Osteoblast (primary cell): ENCODE data around the gene PEX5L. TPM values are rescaled to one million over a fixed set of nuclear protein-coding genes. Genes with fewer than 3 reads are reported as not detected.

ENCODE experiments used
- DNase-seq: peaks from one replicate; pipeline ENCODE4 v3.0.0; 2011; ENCODE audit warnings: low spot score, mixed read lengths; ENCODE audit not compliant: insufficient read length; ENCODE audit errors: missing footprints
- H2AFZ ChIP-seq: 2 replicates; pipeline ENCODE4 v1.6.0; 2011; ENCODE audit warnings: mild to moderate bottlenecking, low read length
- H3K27ac ChIP-seq: 2 replicates; pipeline ENCODE4 v1.5.1; 2011; ENCODE audit warnings: mild to moderate bottlenecking, low read depth, low read length, moderate library complexity
- H3K27me3 ChIP-seq: 2 replicates; pipeline ENCODE4 v1.6.0; 2012; ENCODE audit warnings: mild to moderate bottlenecking, control low read depth, inconsistent platforms, low read length, moderate library complexity; ENCODE audit not compliant: insufficient read depth
- H3K36me3 ChIP-seq: 2 replicates; pipeline ENCODE4 v1.5.1; 2011; ENCODE audit warnings: mild to moderate bottlenecking, low read length, control low read depth, moderate library complexity; ENCODE audit not compliant: insufficient read depth
- H3K4me1 ChIP-seq: 2 replicates; pipeline ENCODE4 v1.5.1; 2011; ENCODE audit warnings: mild to moderate bottlenecking, low read length, control low read depth, moderate library complexity; ENCODE audit not compliant: insufficient read depth
- H3K4me2 ChIP-seq: 2 replicates; pipeline ENCODE4 v1.6.0; 2011; ENCODE audit warnings: mild to moderate bottlenecking, low read length; ENCODE audit not compliant: insufficient read depth
- H3K4me3 ChIP-seq: fragments of 200-600 bp; sonication (generic); 3 replicates; pipeline ENCODE4 v1.5.1; 2012; ENCODE audit warnings: mild to moderate bottlenecking, low read length, inconsistent platforms; ENCODE audit not compliant: insufficient read depth
- H3K79me2 ChIP-seq: 2 replicates; pipeline ENCODE4 v1.6.0; 2012; ENCODE audit warnings: mild to moderate bottlenecking, low read length, control low read depth, inconsistent platforms; ENCODE audit not compliant: insufficient read depth
- H3K9me3 ChIP-seq: 2 replicates; pipeline ENCODE4 v1.5.1; 2011; ENCODE audit warnings: low read depth, low read length, control low read depth
- H4K20me1 ChIP-seq: 2 replicates; pipeline ENCODE4 v1.6.0; 2012; ENCODE audit warnings: mild to moderate bottlenecking, low read length, control low read depth; ENCODE audit not compliant: insufficient read depth
- total RNA-seq: library from RNA; depleted of rRNA; stranded (reverse); fragments of >200 nt; gene quantifications from 2 replicates; pipeline ENCODE4 v1.2.3, GENCODE V29; 2012
- TF ChIP-seq, protein P1 (sequence below): IDR thresholded peaks from 2 replicates; pipeline ENCODE4 v1.5.1; 2011; ENCODE audit warnings: mild to moderate bottlenecking, low read depth, low read length, moderate library complexity; ENCODE audit errors: extremely low read depth

Gene PEX5L
- total RNA-seq, 1 donor = 1.4 TPM

DNA sequence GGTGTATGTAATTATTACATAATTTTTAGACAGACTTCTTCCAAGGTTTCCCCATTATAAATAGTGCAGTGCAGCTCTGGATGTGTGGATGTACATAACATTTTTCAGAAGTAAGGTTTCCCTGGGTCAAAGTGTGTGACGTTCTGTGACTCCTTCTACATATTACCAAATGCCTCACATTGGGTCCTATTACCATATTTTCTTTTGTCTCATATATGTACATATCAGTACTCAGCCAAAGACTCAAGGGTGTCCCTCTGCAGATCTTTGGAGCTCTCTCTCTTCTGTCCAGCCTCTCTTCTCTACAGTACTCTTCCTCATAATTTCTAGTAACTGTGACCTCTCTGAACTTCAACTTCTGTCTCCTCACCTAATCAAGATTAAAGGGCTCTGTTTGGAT lies 31.3 kb upstream of the PEX5L start:
- no peak overlapping the region for H2AFZ ChIP-seq
- no peaks in the 10 kb centered on the region for H3K36me3 ChIP-seq
- H3K27ac ChIP-seq = no peak overlapping the region
- no peaks in the 10 kb centered on the region for H4K20me1 ChIP-seq
- H3K4me3 ChIP-seq = no peak overlapping the region
- no peaks in the 10 kb centered on the region for H3K79me2 ChIP-seq
- no peak for DNase-seq
- no peak overlapping the region for H3K4me2 ChIP-seq
- TF ChIP-seq, protein P1, sequence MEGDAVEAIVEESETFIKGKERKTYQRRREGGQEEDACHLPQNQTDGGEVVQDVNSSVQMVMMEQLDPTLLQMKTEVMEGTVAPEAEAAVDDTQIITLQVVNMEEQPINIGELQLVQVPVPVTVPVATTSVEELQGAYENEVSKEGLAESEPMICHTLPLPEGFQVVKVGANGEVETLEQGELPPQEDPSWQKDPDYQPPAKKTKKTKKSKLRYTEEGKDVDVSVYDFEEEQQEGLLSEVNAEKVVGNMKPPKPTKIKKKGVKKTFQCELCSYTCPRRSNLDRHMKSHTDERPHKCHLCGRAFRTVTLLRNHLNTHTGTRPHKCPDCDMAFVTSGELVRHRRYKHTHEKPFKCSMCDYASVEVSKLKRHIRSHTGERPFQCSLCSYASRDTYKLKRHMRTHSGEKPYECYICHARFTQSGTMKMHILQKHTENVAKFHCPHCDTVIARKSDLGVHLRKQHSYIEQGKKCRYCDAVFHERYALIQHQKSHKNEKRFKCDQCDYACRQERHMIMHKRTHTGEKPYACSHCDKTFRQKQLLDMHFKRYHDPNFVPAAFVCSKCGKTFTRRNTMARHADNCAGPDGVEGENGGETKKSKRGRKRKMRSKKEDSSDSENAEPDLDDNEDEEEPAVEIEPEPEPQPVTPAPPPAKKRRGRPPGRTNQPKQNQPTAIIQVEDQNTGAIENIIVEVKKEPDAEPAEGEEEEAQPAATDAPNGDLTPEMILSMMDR = no peak
- no peaks in the 10 kb centered on the region for H3K9me3 ChIP-seq
- H3K4me1 ChIP-seq = no peaks in the 10 kb centered on the region
- no peaks in the 10 kb centered on the region for H3K27me3 ChIP-seq

GRCh38 chr3:180066598-180066997 lies 29.9 kb upstream of the PEX5L start:
- H2AFZ ChIP-seq = no peak overlapping the region
- TF ChIP-seq, protein P1 = no peak
- no peak overlapping the region for H3K4me3 ChIP-seq
- no peak overlapping the region for H3K27ac ChIP-seq
- no peaks in the 10 kb centered on the region for H3K4me1 ChIP-seq
- no peak overlapping the region for H3K4me2 ChIP-seq
- H3K79me2 ChIP-seq = no peaks in the 10 kb centered on the region
- no peaks in the 10 kb centered on the region for H3K9me3 ChIP-seq
- no peaks in the 10 kb centered on the region for H3K36me3 ChIP-seq
- no peaks in the 10 kb centered on the region for H3K27me3 ChIP-seq
- H4K20me1 ChIP-seq = no peaks in the 10 kb centered on the region
- no peak for DNase-seq

GRCh38 chr3:180063783-180064182 lies 27.0 kb upstream of the PEX5L start:
- H3K4me3 ChIP-seq = no peak overlapping the region
- no peak overlapping the region for H3K4me2 ChIP-seq
- H3K79me2 ChIP-seq = no peaks in the 10 kb centered on the region
- no peak overlapping the region for H2AFZ ChIP-seq
- H3K27me3 ChIP-seq = no peaks in the 10 kb centered on the region
- TF ChIP-seq, protein P1 = no peak
- H3K27ac ChIP-seq = no peak overlapping the region
- no peaks in the 10 kb centered on the region for H3K36me3 ChIP-seq
- no peak for DNase-seq
- no peaks in the 10 kb centered on the region for H3K9me3 ChIP-seq
- no peaks in the 10 kb centered on the region for H4K20me1 ChIP-seq
- no peaks in the 10 kb centered on the region for H3K4me1 ChIP-seq

DNA sequence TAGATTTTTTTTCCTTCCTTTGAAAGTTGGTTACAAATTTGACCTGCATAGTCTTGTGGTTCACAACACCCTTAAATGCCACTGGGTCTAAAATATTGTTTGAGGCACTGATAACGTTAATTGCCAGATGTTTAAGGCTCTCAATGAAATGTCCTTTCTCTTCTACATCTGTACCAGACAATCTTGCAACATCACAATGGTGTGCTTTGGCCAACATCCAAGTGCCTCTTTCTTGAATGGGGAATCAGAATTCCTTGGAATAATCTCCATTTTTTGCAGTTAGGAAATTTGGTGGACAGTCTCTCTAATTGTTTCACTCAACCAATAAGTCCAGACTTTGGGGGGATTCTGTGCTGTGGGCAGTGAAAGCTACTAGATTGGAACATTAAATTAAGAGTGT lies 26.0 kb upstream of the PEX5L start:
- Histone ChIP-seq H3K79me2 (no peaks in the 10 kb centered on the region), H2AFZ (no peak overlapping the region), H3K27ac (no peak overlapping the region), H3K4me3 (no peak overlapping the region), H3K4me2 (no peak overlapping the region), H3K9me3 (no peaks in the 10 kb centered on the region), H3K27me3 (no peaks in the 10 kb centered on the region), H3K4me1 (no peaks in the 10 kb centered on the region), H4K20me1 (no peaks in the 10 kb centered on the region), H3K36me3 (no peaks in the 10 kb centered on the region)
- no peak for DNase-seq
- TF ChIP-seq, protein P1 = no peak
